NCI-H1417 (cell line): ENCODE results near the gene UGT1A5.

Source experiments
- DNase-seq, 3 experiments: peaks; one replicate each; lab custom pipeline; 2025; lab: John Stamatoyannopoulos, UW

The UGT1A5 gene

GRCh38 chr2:233712611-233713261, at the start of gene UGT1A5:
Gene UGT1A5, plus strand, starts transcription at chr2:233712907. Its CDS starts 85 bp downstream, at chr2:233712992.
- no peak for DNase-seq

GRCh38 chr2:233663911-233664310, 48.8 kb upstream of the UGT1A5 start:
- no peak for DNase-seq

- DNase-seq: no peak
Measured at GRCh38 chr2:233668605-233669260, 44.0 kb upstream of the UGT1A5 start.

- no peak for DNase-seq
Measured at GRCh38 chr2:233671290-233672161, 41.2 kb upstream of the UGT1A5 start, which contains the start of gene UGT1A9. Gene UGT1A9, plus strand, starts transcription at chr2:233671898. Its CDS starts 37 bp downstream, at chr2:233671935.

GRCh38 chr2:233672886-233673285, 39.8 kb upstream of the UGT1A5 start:
- no peak for DNase-seq

- DNase-seq: no peak
Measured at GRCh38 chr2:233673896-233674295, 38.8 kb upstream of the UGT1A5 start.

- no peak for DNase-seq
Measured at GRCh38 chr2:233674314-233674713, 38.4 kb upstream of the UGT1A5 start.

GRCh38 chr2:233674995-233675394, 37.7 kb upstream of the UGT1A5 start:
- DNase-seq: peak in 1 of 3 experiments; percentile 37

- DNase-seq: no peak
Measured at GRCh38 chr2:233676046-233676445, 36.7 kb upstream of the UGT1A5 start.

- DNase-seq: no peak
Measured at GRCh38 chr2:233679196-233679595, 33.5 kb upstream of the UGT1A5 start.

- DNase-seq: no peak
Measured at GRCh38 chr2:233680361-233681045, 32.2 kb upstream of the UGT1A5 start.

- DNase-seq: no peak
Measured at GRCh38 chr2:233681521-233682099, 31.1 kb upstream of the UGT1A5 start, which contains the start of gene UGT1A7. Gene UGT1A7, plus strand, starts transcription at chr2:233681901. Its CDS starts 37 bp downstream, at chr2:233681938.

- DNase-seq: no peak
Measured at GRCh38 chr2:233684640-233685039, 28.1 kb upstream of the UGT1A5 start.

- no peak for DNase-seq
Measured at GRCh38 chr2:233686928-233687327, 25.8 kb upstream of the UGT1A5 start.

GRCh38 chr2:233688341-233688740, 24.4 kb upstream of the UGT1A5 start:
- DNase-seq: no peak

- no peak for DNase-seq
Measured at GRCh38 chr2:233689031-233689430, 23.7 kb upstream of the UGT1A5 start.

- no peak for DNase-seq
Measured at GRCh38 chr2:233689501-233689900, 23.2 kb upstream of the UGT1A5 start.

GRCh38 chr2:233690444-233690843, 22.3 kb upstream of the UGT1A5 start:
- DNase-seq: no peak

- no peak for DNase-seq
Measured at GRCh38 chr2:233691443-233692433, 21.0 kb upstream of the UGT1A5 start.

GRCh38 chr2:233692648-233693047, 20.1 kb upstream of the UGT1A5 start, which contains the start of gene UGT1A6:
Gene UGT1A6, plus strand, starts transcription at chr2:233692890. Its CDS starts 115 bp downstream, at chr2:233693005.
- no peak for DNase-seq
